NCI-H526 (cell line): ENCODE data around the gene IREB2.
"Not testable (repeated sequence)": the region's sequence is repeated elsewhere in the genome, so short reads cannot be mapped to it uniquely, and the experiment has no call there.

Source experiments
- DNase-seq, 2 experiments: peaks; one replicate each; lab custom pipeline; 2025; lab: John Stamatoyannopoulos, UW

The IREB2 gene

DNA sequence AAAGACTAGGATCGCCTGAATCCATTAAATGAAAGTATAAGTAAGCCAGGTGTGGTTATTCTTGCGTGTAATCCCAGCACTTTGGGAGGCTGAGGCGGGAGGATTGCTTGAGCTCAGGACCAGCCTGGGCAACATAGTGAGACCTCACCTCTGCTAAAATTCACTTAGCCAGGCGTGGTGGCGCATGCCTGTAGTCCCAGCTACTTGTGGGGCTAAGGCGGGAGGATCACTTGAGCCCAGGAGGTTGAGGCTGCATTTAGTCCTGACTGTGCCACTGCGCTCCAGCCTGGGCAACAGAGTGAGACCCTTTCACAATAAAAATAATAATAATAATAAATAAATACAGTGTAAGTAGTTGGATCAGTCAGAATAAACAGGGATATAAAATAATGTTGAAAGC, 43.9 kb downstream of the IREB2 start:
- DNase-seq: no peak

DNA sequence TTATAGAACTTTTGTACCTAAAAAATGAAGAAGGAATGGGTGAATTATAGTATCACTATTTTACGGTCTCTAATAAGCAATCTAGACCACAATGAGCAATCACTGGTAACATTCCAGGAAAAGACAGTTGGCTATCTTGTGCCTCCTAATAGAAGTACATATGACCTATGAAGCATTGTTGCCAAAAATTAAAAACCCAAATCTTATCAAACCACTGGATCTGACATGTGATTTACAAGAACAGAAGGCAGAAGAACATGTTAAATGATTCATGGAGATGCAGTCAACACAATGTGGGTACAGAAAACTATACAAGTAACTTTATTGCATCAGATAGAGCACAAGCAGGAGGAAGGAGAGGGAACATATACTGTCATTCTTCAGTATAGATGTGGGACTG, 54.9 kb downstream of the IREB2 start:
- no peak for DNase-seq

DNA sequence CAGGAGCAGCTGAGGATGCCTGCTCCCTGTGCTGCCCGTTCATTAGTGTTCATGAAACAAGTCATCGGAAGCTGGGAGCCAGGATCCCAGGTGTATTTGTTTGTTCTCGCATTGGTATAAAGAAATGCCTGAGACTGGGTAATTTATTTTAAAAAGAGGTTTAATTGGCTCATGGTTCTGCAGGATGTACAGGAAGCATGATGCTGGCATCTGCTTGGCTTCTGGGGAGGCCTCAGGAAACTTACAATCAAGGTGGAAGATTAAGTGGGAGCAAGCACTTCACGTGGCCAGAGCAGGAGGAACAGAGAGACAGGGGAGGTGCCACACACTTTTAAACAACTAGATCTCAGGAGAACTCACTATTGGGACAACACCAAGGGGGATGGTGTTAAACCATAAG, 63.8 kb downstream of the IREB2 start:
- no peak for DNase-seq

DNA sequence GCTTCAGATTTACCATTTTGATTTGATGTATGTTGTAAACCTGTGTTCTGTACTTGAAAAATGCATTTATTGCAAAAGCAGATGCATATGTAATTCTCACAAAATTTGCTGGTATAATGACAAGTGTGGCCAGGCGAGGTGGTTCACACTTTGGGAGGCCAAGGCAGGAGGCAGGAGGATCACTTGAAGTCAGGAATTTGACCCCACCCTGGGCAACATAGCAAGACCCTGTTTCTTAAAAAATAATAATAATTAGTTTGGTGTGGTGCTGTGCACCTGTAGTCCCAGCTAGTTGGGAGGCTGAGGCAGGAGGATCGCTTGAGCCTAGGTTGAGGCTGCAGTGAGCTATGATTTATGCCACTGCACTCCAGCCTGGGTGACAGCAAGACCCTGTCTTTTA, 64.6 kb downstream of the IREB2 start:
- no peak for DNase-seq

DNA sequence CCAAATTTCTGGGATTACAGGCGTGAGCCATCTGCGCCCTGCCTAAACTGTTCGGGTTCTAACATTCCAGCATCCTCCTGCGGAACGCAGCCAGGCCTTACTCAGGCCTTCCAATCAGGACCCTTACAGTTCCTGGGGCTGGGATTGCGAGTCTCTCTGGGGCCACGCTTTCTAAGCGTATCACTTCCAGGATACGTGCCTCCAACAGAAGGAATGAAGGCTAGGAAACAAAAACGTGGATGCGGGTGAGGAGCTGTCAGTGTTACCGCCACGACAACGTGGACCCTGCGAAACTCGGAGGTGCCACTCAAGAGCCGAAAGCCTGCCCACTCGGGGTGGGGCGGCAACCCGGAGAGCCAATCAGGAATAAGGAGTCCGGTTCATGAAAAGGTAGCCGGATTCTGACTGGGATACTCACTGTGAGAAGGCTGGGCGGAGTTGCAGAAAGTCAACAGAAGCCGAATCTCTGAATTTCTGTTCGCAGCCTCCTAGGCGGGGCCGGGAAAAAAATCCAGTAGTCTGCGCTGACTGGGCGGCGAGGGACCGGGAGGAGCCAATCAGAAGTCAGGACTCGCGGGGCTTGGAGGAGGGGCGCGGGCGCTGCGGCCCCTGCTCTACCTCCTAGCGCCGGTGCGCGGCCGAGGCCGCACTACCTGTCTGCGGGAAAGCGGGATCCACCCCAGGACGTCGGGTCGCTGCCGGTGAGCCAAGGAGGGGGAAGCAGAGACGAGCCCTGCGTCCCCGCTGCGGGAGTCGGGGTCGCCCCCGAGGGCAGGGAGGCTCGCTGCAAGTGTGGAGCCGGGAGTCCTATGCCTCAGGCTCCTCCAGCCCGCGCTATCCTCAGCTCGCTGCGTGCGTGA, 69.2 kb downstream of the IREB2 start, which contains the start of gene HYKK:
Gene HYKK, plus strand, starts transcription at position 607 of the 860 bp plus-strand sequence. CDS start 5,512 bp downstream, outside the sequence.
- peak; percentile 97 to 98 for DNase-seq

DNA sequence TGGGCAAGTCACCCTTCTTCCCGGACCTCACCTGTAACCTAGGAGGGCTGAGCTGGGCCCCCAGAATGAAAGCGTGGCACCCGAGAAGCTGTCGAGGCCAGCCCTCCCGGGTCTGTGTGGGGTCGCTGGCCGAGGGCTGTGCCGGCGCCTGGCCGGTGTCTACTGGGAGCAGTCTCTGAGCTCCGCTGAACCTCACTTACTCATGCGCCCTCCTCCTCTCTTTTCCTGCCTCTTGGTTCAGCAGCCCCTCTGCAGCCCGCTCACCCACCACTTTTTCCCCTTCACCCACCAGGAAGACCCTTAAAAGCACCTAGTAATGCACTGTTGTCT, 69.8 kb downstream of the IREB2 start:
- peak in 1 of 2 experiments; percentile 53 for DNase-seq

DNA sequence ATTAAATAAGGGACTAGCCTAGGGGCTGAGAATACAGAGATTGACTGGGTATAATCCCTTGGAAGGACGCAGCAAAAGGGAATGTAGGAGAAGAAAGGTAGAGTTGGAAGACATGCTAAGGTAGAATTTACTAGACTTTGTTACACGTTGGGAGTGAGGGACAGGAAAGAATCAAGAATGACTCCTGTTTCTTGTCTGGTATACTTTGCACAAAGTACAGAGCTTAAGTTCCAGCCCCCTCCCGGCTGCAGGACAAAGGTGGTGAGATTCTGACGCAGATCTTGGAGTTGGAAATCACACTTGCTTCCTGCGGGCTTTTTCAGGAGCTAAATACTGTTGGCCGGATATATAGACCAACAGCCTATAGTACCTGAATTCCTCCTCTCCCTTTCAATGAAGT, 70.3 kb downstream of the IREB2 start:
- DNase-seq: peak in 1 of 2 experiments; percentile 29

DNA sequence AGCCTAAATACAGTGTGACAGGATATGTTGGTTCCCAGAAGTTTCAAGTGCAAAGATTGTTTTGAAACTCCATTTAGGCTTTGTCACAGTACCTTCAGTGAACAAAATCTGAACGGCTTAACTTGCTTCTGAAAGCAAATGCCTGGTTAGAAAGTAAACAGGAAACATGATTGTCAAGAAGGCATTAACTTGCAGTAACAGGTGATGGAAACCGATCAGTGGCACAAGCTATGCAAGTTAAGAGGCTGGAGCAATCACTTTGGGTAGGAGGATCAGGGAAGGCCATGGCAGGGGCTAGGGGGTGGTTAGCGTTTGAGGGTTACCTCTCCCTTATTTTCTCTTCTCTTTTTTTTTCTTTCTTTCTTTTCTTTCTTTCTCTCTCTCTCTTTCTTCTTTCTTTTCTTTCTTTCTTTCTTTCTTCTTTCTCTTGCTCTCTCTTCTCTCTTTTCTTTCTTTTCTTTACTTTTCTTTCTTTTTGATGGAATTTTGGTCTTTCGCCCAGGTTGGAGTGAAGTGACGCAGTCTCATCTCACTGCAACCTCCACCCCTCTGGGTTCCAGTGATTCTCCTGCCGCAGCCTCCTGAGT, 71.8 kb downstream of the IREB2 start:
- no peak for DNase-seq

DNA sequence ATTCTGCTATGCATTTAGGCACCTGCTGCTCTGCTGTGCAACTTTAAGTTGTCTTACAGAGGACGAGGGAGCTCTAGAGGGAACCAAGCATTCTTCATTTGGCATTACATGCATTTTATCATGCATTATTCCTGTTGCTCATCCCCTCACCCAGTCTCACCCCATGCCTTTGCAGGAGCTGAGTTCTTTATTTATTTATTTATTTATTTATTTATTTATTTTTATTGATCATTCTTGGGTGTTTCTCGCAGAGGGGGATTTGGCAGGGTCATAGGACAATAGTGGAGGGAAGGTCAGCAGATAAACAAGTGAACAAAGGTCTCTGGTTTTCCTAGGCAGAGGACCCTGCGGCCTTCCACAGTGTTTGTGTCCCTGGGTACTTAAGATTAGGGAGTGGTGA, 82.0 kb downstream of the IREB2 start:
- not testable (repeated sequence) for DNase-seq

DNA sequence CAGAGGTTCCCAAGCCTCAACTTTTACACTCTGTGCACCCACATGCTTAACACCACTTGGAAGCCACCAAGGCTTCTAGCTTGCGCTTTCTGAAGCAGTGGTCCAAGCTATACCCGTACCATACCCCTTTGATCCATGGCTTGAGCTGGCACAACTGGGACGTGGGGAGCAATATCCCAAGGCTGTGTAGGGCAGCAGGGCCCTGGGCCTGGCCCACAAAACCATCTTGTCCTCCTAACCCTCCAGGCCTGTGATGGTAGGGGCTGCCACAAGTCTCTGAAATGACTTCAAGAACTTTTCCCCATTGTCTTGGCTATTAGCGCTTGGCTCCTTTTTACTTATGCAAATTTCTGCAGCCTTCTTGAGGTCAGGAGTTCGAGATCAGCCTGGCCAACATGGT, 86.2 kb downstream of the IREB2 start:
- no peak for DNase-seq

DNA sequence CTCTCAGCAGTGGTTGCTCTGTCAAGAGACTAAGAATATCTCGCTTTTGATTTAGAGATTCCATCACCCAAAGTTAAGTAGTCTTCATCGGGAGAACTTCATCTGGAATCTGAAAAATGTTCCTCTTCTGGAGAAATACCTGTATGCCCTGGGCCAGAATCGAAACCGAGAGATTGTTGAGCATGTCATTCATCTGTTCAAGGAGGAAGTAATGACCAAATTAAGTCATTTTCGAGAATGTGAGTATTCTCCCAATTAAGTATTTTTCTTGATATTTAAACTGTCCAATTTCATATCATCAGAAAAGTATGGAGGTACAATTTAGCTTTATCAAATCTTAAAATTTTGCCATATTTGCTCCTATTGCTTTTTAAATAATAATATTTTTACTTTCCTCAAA, 89.3 kb downstream of the IREB2 start:
- no peak for DNase-seq

DNA sequence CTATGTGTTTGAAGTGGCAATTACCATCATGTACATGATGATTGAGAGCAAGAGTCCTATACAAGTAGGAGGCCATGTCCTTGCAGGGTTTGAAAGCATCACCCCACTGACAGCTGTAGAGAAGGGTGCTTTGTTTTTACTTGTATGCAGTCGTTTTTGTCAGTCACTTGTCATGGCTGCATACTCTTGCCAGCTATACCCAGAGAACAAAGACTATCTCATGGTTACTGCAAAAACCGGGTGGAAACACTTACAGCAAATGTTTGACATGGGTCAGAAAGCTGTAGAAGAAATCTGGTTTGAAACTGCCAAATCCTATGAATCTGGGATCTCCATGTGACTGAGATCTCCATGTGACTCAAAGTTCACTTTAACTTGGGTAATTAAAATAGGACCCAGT, 95.3 kb downstream of the IREB2 start:
- DNase-seq: no peak

DNA sequence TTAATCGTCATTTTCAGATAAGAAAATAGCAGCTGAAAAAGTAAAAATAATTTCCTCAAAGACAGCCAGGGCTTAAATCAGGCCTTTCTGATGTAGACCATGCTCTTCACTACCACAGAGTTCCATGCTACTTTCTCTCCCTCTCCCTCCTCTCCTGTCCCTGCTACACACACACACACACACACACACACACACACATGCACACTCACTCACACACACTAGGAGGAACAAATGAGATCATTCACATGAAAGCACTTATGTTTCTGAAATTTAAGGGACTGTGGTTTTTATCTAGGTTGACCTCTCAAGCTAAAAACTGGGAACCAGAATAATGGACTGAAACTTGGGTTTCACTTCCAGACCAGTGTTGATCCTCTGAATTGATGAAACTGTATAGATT, 98.1 kb downstream of the IREB2 start:
- no peak for DNase-seq

DNA sequence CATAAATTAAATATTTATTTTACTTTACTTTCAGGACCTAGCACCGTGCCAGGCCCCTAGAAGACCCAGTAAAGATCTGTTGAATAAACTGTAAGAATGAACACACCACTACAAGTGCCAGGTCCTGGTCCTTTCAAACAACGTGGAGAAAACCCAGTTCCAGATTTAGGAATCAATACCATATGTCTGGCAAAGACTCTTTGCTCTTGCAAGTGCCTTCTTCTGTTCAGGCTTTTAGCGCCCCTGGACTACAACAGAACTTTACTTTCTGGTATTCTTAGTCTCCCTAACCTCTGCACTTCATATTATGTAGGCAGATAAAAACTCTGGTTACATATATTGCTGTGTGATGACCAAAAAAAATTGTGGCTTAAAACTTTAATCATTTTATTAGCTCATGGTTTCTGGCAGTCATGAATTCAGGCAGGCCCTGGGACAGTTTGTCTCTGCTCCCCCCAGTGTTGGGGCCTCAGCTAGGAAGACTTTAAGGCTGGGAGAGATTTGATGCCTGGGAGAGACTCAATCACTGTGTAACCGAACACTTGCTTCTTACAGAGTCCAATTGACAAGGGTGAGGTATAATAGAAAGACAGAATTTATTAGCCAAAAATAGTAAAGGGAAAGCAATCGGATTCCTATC, 99.4 kb downstream of the IREB2 start:
- no peak for DNase-seq

DNA sequence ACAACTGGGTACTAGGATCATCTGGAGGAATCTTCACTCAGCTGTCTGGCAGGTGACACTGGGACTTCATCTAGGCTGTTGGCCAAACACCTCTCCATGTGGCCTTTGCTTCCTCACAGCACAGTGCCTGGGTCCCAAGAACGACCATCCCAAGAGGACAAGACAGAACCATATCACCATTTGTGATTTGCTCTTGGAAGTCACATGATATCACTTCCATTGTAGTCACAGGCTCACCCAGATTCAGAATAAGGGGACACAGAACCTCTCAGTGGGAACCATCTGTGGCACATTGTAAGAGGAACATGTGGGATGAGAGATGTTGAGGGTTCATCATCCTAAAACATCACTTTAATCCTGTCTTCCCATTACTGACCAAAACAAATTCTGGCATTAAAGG, 100.3 kb downstream of the IREB2 start:
- no peak for DNase-seq

DNA sequence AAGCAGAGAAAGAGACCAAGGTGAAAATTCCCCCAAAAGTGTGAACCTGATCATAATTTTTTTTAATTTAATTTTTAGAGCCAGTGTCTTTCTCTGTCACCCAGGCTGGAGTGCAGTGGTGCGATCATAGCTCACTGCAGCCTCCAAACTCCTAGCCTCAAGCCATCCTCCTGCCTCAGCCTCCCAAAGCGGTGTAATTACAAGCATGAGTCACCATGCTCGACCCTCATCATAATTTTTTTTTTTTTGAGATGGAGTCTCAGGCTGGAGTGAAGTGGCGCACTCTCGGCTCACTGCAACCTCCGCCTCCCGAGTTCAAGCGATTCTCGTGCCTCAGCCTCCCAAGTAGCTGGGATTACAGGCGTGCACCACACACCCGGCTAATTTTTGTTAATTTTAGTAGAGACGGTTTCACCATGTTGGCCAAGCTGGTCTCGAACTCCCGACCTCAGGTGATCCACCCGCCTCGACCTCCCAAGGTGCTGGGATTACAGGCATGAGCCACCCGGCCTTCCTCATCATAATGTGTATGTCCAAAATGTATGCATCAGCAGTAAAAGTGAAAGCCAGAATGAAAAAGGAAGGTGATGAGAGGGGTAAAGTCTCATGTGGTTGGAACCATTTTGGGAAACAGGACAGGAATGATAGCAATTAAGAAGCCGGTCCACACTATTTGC, 101.6 kb downstream of the IREB2 start:
- DNase-seq: not testable (repeated sequence)

DNA sequence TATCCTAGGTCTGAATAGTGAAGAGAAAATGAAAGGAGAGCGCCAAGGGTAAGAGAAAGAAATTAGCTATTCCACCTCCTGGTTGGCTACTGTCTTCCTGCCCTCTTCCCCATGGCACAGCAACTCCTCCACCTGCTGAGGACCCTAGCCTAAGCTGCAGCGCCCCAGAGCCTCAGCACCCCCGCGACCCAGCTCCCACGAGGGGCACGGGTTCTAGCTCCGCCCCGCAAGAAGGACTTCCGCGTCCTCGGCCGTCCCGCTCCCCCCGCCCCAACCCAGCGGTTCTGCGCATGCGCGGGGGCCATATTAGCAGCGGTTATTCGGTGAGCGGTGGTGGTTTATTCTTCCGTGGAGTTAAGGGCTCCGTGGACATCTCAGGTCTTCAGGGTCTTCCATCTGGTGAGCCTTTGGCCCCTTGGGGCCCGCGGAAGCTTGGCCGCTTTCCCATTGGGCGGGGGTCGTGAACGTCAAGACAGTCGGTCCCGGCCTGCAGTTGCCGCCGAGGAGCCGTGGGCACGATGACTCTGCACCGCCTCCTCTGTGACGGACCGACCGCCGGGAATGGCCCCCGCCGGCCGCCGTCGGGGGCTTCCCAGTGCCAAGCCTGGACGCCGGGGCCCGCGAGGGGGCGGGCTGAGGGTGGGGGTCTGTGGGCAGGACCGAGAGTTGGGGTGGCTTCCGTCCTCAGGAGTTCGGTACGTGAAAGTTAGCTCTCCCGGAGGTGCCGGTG, 102.3 kb downstream of the IREB2 start, which contains the start of gene PSMA4:
Gene PSMA4, plus strand, starts transcription at position 304 of the 730 bp plus-strand sequence. CDS start 1,484 bp downstream, outside the sequence.
- DNase-seq: peak; percentile 77 to 94

DNA sequence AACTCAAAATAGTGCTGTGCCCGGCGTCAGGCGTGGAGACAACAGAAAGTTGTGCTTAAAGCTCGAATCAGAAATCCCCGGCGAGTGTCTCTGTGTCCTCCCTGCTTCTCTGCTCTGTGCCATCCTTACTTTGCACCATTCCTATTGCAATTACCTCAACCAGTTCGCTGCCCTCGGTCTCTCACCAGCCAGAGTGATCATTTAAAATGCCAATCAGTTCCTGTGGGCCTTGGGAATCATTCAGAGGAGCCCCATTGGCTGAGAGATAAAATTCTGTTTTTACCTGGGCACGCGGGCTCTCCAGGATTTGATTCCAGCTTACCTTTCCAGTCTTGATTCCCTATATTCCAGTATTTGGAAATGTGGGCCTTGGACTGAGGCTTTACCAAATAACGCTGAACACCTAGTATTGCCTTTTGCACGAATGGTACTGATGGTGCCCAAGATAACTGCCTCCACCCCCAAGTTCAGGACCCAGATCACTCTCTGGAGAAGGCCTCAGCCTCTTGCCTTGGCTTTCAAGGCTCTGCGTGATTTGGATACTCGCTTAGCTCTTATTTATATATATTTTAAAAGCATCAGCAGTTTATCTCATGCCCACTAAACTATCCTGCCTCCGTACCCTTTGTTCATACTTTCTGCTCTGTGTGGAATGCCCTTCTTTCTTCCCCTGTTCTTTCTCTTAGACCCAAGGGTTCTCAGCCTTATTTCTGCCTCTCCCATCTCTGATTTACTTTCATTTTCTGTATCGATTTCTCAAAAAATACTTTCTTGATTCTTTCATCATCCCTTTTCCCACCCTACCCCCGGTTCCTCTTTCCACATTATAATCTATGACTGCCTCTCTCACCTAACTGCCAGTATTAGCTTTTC, 103.1 kb downstream of the IREB2 start:
- DNase-seq: peak; percentile 30 to 60

DNA sequence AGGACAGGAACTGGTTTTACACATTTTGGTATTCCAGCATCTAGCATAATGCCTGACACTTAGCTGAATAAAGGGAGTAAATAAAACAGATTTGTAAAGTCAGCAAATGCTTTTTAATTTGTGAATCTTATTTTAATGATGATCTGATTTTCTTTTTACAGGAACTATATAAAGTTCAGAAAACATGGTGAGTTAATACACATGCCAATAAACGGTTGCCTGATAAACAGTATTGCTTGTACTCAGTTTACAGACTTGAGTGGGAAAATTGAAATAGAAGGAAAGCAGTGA, 103.7 kb downstream of the IREB2 start:
- DNase-seq: no peak

DNA sequence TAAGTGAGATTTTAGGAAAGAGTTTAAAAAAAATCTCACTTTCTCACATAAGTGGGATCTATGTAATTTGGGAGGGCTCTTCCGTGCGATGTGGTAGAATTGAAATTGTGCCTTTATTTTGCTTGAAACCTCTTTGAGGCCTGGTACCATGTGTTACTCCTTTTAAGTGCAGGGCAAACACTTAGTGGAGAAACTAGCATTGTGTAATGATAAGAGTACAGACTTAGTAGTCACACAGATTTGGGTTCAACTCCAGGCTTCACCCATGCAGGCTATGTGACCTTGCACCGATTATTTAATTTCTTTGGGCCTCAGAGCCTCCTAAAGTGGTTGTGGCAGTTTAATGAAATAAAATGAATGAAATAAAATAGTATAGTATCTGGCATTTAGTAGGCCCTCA, 104.6 kb downstream of the IREB2 start:
- no peak for DNase-seq

DNA sequence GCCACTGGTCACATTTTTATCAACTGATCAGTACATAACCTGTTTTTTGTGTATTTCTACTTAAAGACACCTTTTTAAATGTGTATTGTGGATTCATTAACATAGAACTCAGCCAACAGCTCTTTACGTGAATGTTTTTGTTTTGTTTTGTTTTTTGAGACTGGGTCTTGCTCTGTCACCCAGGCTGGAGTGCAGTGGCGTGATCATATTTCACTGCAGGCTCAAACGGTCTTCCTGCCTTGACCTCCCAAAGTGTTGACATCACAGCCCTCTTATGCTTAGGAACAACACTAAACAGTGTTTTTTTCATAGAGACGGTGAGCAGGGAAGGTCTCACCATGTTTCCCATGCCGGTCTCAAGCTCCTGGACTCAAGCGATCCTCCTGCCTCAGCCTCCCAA, 112.2 kb downstream of the IREB2 start:
- DNase-seq: no peak
